Heart left ventricle (tissue), 13 donors: ENCODE measurements around the gene FMNL3.

ENCODE experiments used
- CTCF ChIP-seq, 12 donors: fragments of 200-600 bp; sonication (generic) in 4 of 12; IDR thresholded peaks; one replicate each; pipeline versions ENCODE4 v1.5.0 to v1.8.0; 2018 to 2022; ENCODE audit warnings: antibody characterized with exemption in 12 of 12, mild to moderate bottlenecking in 5 of 12
- POLR2A ChIP-seq, 2 donors: fragments of 450-650 bp; IDR thresholded peaks; one replicate each; pipeline ENCODE4 v1.6.1; 2017; ENCODE audit warnings: antibody characterized with exemption in 2 of 2, mild to moderate bottlenecking in 2 of 2, moderate library complexity in 2 of 2
- donor health status: ischemic (EF 13 %, LVEDD 7.1; RV severe dilation, severe dysfunction).
- donor health status: DM: no; HTN: yes; CAD: no.
- donor health status: DM: no; HTN: no; CAD: no.
- donor health status: ischemic (EF 25% LVEDD 6.9; RV normal size, moderate dysfunction).
- donor health status: ischemic (EF 25% LVEDD 5.7; RV mildly dilated, moderate dysfunction).
- donor health status: ischemic (EF 35%, LVEDD 5.7; RV mildly dilated, moderate dysfunction).
- donor health status: nonischemic (EF 11% LVEDD 7.7; RV severe dilation, severe dysfunction).
- donor health status: DM: yes; HTN: yes; CAD: no.
- donor health status: PGD.
- donor health status: ischemic (EF 29% LVEDD 5.4; RV normal size, mild dysfunction).
- donor health status: nonischemic (EF 23%, LVEDD 6.1; RV moderate dilation, normal function).

GRCh38 chr12:49687941-49688340 is 19.3 kb downstream of the FMNL3 start:
- TF ChIP-seq CTCF (IDR thresholded peaks at IDR 0.05) (no peak), POLR2A (IDR thresholded peaks at IDR 0.05) (no peak)
